ENCODE results near the gene ERC2.

- no peak for TF ChIP-seq TOX (CRISPR knock-in tag; IDR thresholded peaks at IDR 0.05; ENCODE audit: borderline replicate concordance)
- TF ChIP-seq ARNTL (CRISPR knock-in tag; IDR thresholded peaks at IDR 0.05; ENCODE audit: borderline replicate concordance, low read depth), result no peak
- no peak for TF ChIP-seq POU6F1 (CRISPR knock-in tag; IDR thresholded peaks at IDR 0.05; ENCODE audit: borderline replicate concordance, low read depth)
- no peak for TF ChIP-seq ZNF565 (CRISPR knock-in tag; conservative IDR thresholded peaks at IDR 0.05; ENCODE audit: low read depth)
- TF ChIP-seq OSR1 (CRISPR knock-in tag; IDR thresholded peaks at IDR 0.05), result no peak
- TF ChIP-seq TSHZ2 (CRISPR knock-in tag; IDR thresholded peaks at IDR 0.05), result no peak
- TF ChIP-seq TCF4 (CRISPR knock-in tag; IDR thresholded peaks at IDR 0.05; ENCODE audit: borderline replicate concordance), result no peak
These were observed 356.5 kb downstream of the ERC2 start for GRCh38 chr3:56111606-56112304.

Measured in SK-N-SH treated with all-trans-retinoic acid at 6 μM for 48 hours (cell line).